GM10847 (cell line): Measurements from ENCODE around the gene SUGCT.

Experiments used
- POLR2A ChIP-seq: IDR thresholded peaks from 2 replicates; pipeline ENCODE4 v1.6.1; 2011; ENCODE audit not compliant: insufficient read length; ENCODE audit errors: extremely low read depth

Gene SUGCT

DNA sequence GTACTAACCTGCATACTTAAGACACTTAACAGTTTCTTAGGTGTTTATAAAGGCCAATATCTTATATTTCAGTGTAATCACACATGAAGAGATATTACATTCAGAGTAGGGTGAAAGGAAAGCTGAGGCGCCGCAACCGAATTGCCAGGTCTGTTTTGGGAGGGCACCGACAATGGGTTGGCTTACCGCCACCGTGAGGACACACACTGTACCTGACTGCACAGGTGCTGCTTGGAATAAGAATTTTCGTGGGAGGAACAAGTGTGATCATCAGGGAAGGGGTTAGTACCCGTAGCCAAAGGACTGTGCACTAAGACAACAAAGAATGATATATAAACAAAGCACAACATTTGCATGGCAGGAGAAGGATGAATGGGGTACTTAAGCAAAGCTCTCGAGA lies 591.8 kb downstream of the SUGCT start:
- TF ChIP-seq POLR2A = no peak

DNA sequence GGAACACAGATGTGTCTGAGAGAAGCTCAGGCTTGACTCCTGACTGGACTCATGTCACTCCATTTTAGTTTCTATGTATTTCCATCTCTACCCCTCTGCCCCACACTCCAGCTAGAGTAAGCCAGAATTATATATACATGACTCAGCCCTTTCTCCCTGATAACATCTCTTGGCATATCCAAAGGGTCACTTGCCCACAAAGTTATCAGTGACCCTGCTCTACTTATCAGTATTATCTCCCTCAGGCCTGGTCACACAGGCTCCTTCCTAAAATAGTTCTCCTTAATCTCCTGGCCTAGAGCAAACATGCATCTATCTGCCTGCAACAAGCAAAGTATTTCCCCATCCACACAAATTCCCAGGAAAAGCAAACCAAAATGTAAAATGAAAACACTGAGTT lies 598.3 kb downstream of the SUGCT start:
- no peak for TF ChIP-seq POLR2A

DNA sequence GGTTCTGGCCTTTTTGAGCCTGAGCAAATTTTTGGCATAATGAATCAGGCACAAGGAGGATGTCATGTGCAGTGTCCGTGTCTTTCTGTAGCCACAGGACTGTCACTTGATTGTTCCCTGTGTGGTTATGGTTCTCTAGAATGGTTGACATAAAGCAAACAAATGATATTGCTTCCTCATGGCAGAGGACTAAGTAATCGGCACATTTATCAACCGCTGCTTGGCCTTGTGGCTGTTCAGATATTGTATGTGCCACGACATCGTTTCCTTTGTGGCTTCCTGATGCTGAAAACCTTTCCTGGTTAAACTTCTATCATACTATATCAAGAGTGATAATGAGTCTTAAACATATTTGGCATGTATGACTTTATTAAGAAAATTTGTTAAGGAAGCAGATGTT lies 598.8 kb downstream of the SUGCT start:
- no peak for TF ChIP-seq POLR2A

DNA sequence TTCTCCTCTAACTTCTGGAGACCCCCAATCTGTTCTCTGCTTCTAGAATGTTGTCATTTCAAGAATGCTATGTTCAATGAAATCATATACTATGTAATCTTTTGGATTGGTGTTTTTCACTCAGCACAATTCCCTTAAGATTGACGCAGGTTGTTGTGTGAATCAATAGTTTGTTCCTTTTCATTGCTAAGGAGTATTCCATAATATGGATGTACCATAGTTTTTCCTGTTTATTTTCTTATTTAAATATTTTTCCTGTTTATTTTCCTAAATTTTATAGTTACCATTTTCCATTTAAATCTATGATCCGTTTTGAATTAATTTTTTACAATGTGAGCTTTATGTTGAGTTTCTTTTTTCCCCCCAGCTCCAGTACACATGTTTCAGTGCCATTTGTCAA lies 604.5 kb downstream of the SUGCT start:
- no peak for TF ChIP-seq POLR2A

DNA sequence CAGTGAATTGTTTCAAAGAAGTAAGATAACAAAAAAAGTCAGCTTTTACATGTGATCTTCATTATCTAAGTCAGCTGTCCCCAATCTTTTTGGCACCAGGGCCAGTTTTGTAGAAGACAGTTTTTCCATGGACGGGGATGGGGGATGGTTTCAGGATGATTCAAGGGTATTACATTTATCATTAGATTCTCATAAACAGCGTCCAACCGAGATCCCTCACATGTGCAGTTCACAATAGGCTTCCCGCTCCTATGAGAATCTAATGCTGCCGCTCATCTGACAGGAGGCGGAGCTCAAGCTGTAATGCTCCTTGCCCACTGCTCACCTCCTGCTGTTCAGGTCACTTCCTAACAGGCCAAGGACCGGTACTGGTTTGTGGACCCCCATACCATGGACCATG lies 607.5 kb downstream of the SUGCT start:
- no peak for TF ChIP-seq POLR2A

DNA sequence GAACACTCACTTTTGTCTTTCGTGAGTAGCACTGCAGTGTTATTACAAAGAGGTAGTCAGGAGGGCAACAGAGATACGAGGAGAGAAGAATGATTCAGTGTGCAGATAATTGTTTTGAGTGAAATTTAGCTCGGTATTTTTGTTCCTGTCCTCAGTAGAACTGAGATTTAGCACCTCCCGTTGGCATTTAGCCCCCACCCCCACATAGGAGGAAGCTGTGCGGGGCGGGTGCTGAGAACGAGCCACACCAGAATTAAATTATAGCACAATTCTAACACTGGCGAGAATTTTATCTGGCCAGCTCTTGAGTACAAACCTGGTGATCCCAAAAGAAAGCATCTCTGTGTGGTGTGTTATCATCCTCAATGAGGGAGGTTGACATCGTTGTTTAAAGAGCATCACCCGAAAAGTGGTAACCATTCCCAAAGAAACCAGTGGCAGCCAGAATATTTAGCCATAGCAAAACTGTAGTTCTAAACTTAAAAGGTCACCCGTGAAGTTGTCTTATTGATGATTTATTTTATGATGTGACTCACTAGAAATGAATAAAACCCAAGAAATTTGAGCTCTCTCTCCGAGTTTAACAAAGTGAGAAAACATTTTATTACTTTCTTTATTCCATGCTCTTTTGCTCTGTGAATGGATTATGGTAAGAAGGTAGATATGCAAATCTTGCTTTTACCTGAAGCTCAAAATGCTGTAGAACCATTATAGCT lies 612.2 kb downstream of the SUGCT start:
- TF ChIP-seq POLR2A = no peak

DNA sequence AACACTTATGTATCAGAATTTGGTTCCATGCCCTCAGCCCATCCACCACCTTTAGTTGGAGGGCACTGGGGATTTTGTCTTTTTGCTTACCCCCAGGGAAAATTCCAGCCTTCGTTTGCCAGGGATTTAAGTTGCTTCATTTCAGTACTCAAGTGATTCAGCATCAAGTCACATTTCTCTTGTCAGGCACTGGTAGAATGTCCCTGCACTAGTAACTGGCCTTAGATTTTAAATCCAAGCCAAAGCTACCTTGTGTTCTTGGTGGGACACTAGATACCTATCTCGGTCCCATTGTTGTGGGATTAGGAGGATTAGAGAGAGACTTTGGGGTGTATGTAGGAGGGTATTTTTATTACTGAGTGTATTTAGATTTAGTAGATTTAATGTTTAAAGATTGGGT lies 613.1 kb downstream of the SUGCT start:
- TF ChIP-seq POLR2A = no peak

DNA sequence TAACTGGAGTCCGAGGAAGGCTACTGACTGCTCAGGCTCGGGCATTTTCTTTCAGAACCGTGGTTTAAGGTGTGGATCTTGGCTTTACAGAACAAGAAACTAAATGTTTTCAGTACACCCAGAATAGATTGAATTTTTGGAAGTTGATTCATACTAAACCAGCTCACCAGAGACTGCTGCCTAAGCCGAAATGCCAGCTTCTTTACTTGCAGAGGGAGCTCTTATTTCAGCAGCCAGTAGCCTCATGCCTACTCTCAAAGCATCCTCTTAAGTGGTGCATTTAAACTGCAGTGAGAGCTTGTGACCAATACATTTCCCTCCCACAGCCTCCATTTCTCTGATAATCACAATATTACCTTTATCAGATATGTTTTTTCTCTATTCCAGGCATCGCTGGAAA lies 615.1 kb downstream of the SUGCT start:
- no peak for TF ChIP-seq POLR2A

DNA sequence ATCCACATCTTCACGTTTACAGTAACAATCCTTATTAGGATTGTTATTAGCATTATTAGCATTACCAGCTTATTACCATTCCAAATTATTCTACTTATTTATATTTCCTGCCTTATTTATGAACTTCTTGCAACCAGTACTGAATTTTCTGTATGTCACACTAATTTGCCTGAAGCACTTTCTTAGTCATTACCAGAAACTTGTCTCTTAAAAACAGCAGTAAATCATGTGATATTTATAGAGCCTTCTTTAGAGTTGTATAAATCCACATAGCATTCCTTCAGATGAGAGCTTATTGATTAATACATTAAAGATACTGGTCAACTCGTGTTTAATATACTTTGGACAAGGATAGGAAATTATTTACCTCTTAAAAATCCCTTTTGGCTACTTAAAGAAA lies 618.6 kb downstream of the SUGCT start:
- TF ChIP-seq POLR2A = no peak

DNA sequence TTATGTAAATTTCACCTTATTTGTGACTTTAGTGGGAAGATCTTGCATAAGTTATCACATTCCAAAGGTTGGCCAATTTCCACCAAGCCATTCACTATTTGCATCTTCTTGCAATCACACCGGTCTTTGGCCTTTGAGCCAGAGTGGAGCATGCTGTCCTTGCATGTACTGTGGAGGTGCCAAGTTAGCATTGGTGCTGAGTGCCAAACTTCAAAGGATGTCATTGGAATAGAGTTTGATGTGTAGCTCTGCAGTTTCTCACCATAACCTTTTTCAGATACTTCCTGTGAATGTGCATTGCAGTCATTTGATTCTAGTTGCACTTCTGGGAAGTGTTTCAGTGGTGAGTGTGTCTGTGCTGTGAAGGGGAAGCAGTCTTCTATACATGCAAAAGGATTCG lies 620.6 kb downstream of the SUGCT start:
- TF ChIP-seq POLR2A = no peak

DNA sequence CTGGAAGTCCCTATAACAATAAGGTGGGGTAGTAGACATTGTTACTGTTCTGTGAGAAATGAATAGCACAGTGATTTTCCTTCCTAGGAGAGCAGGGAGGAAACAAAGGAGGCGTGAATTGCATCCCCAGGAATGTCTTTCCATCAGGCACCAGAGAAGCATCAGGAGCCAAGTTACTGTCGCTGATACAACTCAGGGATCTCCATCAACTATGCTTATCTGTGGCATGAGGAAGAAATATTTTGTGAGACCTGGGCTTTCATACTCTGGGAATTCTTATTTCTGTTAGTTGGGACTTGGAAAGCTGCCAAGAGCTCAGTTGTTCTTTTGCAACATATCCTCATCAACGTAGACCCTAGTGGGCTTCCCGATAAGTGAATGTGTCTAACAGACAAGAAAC lies 622.3 kb downstream of the SUGCT start:
- no peak for TF ChIP-seq POLR2A

DNA sequence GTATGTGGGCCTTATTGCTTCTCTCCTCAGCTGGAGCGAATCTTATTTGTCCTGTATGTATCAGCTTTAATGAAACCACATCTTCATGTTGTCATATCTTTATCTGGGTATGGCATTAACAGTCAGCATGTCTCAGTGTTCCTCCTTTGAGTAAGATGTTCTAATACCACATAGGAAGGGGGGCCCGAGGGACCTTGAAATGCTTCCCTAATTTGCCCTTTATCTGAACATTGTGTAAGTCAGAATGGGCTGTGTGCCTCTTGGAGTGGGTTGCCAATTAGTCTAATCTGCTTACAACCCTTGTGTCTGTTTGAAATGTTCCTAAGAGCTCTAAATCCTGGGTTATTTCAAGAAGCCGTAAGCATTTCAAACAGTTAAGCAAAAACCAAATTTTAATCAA lies 623.8 kb downstream of the SUGCT start:
- TF ChIP-seq POLR2A = no peak

DNA sequence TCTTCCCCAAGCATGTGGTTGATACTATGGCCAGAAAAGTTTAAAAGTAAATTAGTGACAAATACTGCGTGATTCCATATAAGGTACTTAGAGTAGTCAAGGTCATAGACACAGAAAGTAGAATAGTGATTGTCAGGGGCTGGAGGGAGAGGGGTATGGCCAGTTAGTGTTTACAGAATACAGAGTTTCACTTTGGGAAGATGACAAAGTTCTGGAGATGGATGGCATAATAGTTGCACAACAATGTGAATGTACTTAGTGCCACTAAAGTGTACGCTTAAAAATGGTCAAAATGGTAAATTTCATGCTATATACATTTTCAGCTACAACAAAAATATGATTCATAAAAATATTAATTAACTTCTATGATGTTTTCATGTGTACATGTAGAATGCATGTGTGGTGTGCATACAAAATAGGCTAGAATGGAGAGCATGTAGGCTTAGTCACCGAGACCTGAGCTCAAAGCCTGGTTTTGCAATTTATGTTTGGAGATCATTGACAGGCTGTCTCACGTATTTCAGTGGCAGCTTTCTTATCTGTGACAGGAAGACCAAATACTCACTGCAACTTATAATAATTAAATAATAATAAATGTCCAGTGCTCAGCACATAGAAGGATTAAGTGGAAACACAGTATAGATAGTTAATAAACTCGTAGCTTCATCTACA lies 625.6 kb downstream of the SUGCT start:
- no peak for TF ChIP-seq POLR2A

DNA sequence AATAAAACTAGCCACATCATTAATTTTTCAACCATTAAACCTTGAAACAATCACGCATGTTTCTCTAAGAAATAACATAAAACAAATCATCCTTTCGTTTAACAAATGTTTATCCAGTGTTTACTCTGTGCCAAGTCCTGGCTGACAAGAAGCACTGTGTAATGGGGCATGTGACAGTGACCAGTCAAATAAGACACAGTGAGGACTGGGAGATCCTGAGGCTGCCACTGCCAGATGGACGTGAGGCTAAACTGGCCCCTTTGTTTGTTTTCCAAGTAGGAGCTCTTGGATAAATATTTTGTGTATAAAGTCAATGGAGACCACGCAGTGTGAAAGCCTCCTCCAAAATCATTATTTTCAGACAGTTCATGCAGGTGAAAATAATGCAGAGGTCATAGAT lies 626.2 kb downstream of the SUGCT start:
- TF ChIP-seq POLR2A = no peak

DNA sequence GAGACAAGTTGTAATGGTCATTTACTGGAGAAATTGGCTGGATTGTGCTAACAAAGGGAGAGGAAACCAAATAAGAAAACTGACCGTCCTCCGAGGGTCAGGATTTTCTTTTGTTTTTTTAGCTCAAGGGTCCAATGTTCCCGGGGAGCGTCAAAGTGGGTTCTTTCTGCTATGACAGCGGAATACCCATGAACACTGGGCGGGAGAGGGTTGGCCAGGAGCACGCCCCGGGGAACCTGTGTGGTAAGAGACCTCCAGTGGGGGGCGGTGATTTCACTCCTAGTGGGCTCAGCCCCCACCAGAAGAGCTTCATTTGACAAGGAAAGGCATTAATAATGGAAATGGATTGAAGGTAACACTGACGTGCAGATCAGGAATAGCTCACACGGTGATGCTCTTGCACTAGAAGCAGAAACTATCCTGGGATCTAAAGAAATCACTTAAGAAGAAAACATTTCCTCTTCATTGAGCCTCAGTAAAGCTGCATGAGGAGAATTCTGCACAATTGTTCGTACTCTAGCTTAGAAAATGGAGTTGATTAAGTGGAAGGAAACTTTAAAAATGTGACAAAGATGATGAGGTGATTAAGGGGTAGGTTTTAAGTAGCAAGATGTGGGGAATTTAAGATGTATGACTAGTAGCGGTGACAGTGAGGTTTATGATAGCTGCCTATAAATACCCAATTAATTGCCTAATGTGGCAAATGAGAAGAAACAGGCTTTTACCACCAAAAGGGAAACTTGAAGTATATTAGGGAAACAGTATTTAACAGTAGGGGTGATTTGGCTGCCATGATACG lies 627.2 kb downstream of the SUGCT start:
- TF ChIP-seq POLR2A = no peak

DNA sequence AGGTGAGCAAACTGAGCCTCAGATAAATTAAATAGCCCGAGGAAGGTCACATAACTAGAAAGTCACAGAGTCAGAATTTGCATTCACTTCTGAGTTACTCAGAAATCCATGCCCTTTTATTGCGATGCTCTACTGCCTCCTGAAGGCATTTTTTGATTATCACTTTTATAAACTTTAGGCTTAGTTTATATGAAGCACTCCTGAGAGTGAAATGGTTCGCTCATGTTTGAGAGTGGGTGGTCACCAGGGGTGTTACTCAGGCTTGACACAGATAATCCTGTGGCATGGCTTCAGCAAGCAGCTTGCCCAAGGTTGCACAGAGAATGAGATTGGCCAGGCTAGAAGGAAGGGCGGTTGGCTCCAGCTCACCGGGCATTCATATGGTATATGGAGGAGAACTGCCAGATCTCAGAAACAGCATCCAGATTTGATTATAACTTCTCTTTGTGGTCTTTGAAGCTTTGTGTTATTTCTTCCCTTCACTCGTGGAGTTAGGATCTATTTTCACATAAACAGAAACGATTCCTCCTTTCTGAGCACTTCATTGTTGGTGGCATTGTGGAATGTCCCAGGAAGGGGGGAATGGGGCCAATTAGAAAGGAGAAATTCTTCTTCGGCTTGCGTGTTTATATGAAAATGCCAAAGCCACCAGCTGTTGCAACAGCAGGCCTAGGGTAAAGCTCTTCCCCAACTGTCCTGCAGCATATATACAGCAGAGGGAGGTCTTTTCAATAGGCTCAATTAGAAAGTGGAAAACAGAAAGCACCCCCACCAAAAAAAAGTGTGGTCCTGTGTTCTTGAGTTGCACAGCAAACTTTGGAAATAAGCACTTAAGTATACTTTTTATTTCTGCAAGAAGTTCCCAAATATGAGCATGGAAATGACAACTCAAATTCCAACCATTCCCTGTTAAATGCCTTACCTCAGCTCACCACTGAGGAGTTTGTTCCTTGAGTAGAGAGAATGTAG lies 628.8 kb downstream of the SUGCT start:
- TF ChIP-seq POLR2A = no peak

DNA sequence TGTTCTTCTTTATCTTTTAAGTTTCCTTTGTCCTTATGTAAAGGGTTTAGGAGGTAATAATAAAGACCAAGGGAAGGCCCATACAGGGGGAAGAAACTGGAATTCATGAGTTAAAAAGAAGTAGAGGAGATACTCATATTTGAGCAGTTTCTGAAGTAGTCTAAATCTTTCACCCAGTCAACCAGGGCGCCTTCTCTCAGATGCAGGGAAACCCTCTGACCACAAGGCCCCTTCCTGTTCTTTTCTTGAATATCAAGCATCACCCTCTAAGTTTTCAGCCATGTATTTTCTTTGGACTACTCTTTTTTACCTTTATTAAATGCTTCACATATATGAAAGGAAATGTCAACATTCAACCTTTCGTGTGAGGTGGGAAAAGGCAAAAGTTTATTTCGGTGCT lies 630.8 kb downstream of the SUGCT start:
- no peak for TF ChIP-seq POLR2A
